Islet of Langerhans (tissue), 1 donor: ENCODE data around the gene LNPEP.
A peak's percentile ranks its signal among the peaks of the same experiment; 100 is the strongest.

Source experiments
- FAIRE-seq: peaks from one replicate; lab custom pipeline; 2011; peaks lifted over from hg19 to GRCh38; lab: Jason Lieb, UNC

The LNPEP gene

GRCh38 chr5:96961053-96961452 is 25.2 kb downstream of the LNPEP start:
- FAIRE-seq: no peak

- no peak for FAIRE-seq
These were observed 26.7 kb downstream of the LNPEP start for GRCh38 chr5:96962540-96962991.

GRCh38 chr5:96963267-96963666 is 27.4 kb downstream of the LNPEP start:
- peak; percentile 88 for FAIRE-seq

GRCh38 chr5:96966801-96967200 is 30.9 kb downstream of the LNPEP start:
- FAIRE-seq: no peak

GRCh38 chr5:96967400-96967799 is 31.5 kb downstream of the LNPEP start:
- FAIRE-seq: no peak

- FAIRE-seq: no peak
These were observed 32.2 kb downstream of the LNPEP start for GRCh38 chr5:96968074-96968473.

GRCh38 chr5:96968614-96969013 is 32.7 kb downstream of the LNPEP start:
- FAIRE-seq: no peak

GRCh38 chr5:96969366-96969765 is 33.5 kb downstream of the LNPEP start:
- no peak for FAIRE-seq

- no peak for FAIRE-seq
These were observed 36.9 kb downstream of the LNPEP start for GRCh38 chr5:96972599-96973334.

- no peak for FAIRE-seq
These were observed 37.9 kb downstream of the LNPEP start for GRCh38 chr5:96973532-96974401.

GRCh38 chr5:96975656-96976055 is 39.8 kb downstream of the LNPEP start:
- FAIRE-seq: no peak

- no peak for FAIRE-seq
These were observed 41.3 kb downstream of the LNPEP start for GRCh38 chr5:96977228-96977627.

- FAIRE-seq: no peak
These were observed 43.1 kb downstream of the LNPEP start for GRCh38 chr5:96978812-96979449.

- FAIRE-seq: peak; percentile 64
These were observed 48.8 kb downstream of the LNPEP start for GRCh38 chr5:96984506-96985192.

- peak; percentile 74 for FAIRE-seq
These were observed 50.6 kb downstream of the LNPEP start for GRCh38 chr5:96986450-96986849.

- no peak for FAIRE-seq
These were observed 54.2 kb downstream of the LNPEP start for GRCh38 chr5:96990102-96990501.

GRCh38 chr5:96991708-96992107 is 55.8 kb downstream of the LNPEP start:
- no peak for FAIRE-seq

- FAIRE-seq: no peak
These were observed 57.9 kb downstream of the LNPEP start for GRCh38 chr5:96993760-96994159.

GRCh38 chr5:96994493-96994892 is 58.6 kb downstream of the LNPEP start:
- no peak for FAIRE-seq

GRCh38 chr5:96995419-96995818 is 59.5 kb downstream of the LNPEP start:
- no peak for FAIRE-seq

- FAIRE-seq: peak; percentile 89
These were observed 61.5 kb downstream of the LNPEP start for GRCh38 chr5:96997265-96997859.

GRCh38 chr5:96999856-97000255 is 64.0 kb downstream of the LNPEP start:
- no peak for FAIRE-seq
